GM12878 (cell line): ENCODE results near the gene MAP3K7.

Experiments
- BCL11A ChIP-seq: IDR thresholded peaks from 2 replicates; pipeline ENCODE4 v1.6.1; 2011; ENCODE audit warnings: low read depth, low read length
- GABPA ChIP-seq: IDR thresholded peaks from 2 replicates; pipeline ENCODE4 v1.6.1; 2014; ENCODE audit warnings: antibody characterized with exemption, low read depth, mild to moderate bottlenecking, inconsistent platforms
- POLR2A ChIP-seq: IDR thresholded peaks from 2 replicates; pipeline ENCODE4 v1.6.1; 2011; ENCODE audit warnings: low read depth, mild to moderate bottlenecking, low read length
- TAF1 ChIP-seq: IDR thresholded peaks from 2 replicates; pipeline ENCODE4 v1.6.1; 2011; ENCODE audit warnings: mild to moderate bottlenecking, low read depth, low read length, borderline replicate concordance
- TF ChIP-seq, protein P1 (sequence below), 3 experiments: IDR thresholded peaks in 2 of 3; conservative IDR thresholded peaks in 1 of 3; 2 replicates each; pipeline ENCODE4 v1.5.1; 2011; ENCODE audit warnings: low read depth in 3 of 3, low read length in 3 of 3, mild to moderate bottlenecking in 3 of 3, control low read depth in 2 of 3, moderate library complexity in 2 of 3, inconsistent platforms in 1 of 3, mixed read lengths in 1 of 3; ENCODE audit not compliant: control insufficient read depth in 2 of 3, insufficient read depth in 1 of 3; ENCODE audit errors: extremely low read depth in 1 of 3

- TF ChIP-seq BCL11A (no peak), GABPA (no peak), POLR2A (no peak), TAF1 (no peak)
- TF ChIP-seq, protein P1, sequence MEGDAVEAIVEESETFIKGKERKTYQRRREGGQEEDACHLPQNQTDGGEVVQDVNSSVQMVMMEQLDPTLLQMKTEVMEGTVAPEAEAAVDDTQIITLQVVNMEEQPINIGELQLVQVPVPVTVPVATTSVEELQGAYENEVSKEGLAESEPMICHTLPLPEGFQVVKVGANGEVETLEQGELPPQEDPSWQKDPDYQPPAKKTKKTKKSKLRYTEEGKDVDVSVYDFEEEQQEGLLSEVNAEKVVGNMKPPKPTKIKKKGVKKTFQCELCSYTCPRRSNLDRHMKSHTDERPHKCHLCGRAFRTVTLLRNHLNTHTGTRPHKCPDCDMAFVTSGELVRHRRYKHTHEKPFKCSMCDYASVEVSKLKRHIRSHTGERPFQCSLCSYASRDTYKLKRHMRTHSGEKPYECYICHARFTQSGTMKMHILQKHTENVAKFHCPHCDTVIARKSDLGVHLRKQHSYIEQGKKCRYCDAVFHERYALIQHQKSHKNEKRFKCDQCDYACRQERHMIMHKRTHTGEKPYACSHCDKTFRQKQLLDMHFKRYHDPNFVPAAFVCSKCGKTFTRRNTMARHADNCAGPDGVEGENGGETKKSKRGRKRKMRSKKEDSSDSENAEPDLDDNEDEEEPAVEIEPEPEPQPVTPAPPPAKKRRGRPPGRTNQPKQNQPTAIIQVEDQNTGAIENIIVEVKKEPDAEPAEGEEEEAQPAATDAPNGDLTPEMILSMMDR (IDR thresholded peaks at IDR 0.05 in 2 of 3, conservative IDR thresholded peaks at IDR 0.05 in 1 of 3; ENCODE audit: control insufficient read depth in 2 of 3, extremely low read depth in 1 of 3, insufficient read depth in 1 of 3, low read depth in 3 of 3, low read length in 3 of 3): no peak
Observed at GRCh38 chr6:90500458-90500857, 86.4 kb downstream of the MAP3K7 start.
